HepG2 (cell line): ENCODE measurements around the gene HSPB6. TPM values are rescaled to one million over a fixed set of nuclear protein-coding genes. Genes with fewer than 3 reads are reported as not detected.

ENCODE experiments used
- AGO1 ChIP-seq: fragments of 200-400 bp; formaldehyde crosslinking; IDR thresholded peaks from 2 replicates; pipeline ENCODE4 v1.6.1; 2017; ENCODE audit warnings: mild to moderate bottlenecking, low read depth, low read length, moderate library complexity; ENCODE audit not compliant: poor library complexity, severe bottlenecking
- ETV5 ChIP-seq: IDR thresholded peaks from 2 replicates; pipeline ENCODE4 v1.6.1; 2018; ENCODE audit warnings: missing biosample characterization, missing genetic modification reagents, inconsistent platforms, borderline replicate concordance
- NFATC3 ChIP-seq: sonication (generic); formaldehyde crosslinking; IDR thresholded peaks from 2 replicates; pipeline ENCODE4 v1.5.1; 2020; ENCODE audit warnings: mild to moderate bottlenecking, missing genetic modification reagents
- NPAS2 ChIP-seq: sonication (generic); formaldehyde crosslinking; IDR thresholded peaks from 2 replicates; pipeline ENCODE4 v1.8.0; 2022; ENCODE audit warnings: mild to moderate bottlenecking, missing genetic modification reagents, borderline replicate concordance
- NR1H2 ChIP-seq: sonication (generic); formaldehyde crosslinking; IDR thresholded peaks from 2 replicates; pipeline ENCODE4 v1.8.1; 2022; ENCODE audit warnings: low read depth, missing genetic modification reagents, borderline replicate concordance
- PCBP1 ChIP-seq: fragments of 200-400 bp; formaldehyde crosslinking; IDR thresholded peaks from 2 replicates; pipeline ENCODE4 v1.6.1; 2017; ENCODE audit warnings: mild to moderate bottlenecking, low read depth, low read length, borderline replicate concordance
- TBL1XR1 ChIP-seq: fragments of 150-350 bp; IDR thresholded peaks from 2 replicates; pipeline ENCODE4 v1.6.1; 2014; ENCODE audit warnings: borderline replicate concordance, low read length; ENCODE audit not compliant: partially characterized antibody
- TEAD2 ChIP-seq: sonication (generic); formaldehyde crosslinking; IDR thresholded peaks from 2 replicates; pipeline ENCODE4 v1.9.0; 2021; ENCODE audit warnings: missing genetic modification reagents
- TEAD3 ChIP-seq: optimal IDR thresholded peaks from 2 replicates; pipeline ENCODE3; 2016; ENCODE audit warnings: borderline replicate concordance
- ZBTB3 ChIP-seq: sonication (generic); formaldehyde crosslinking; IDR thresholded peaks from 2 replicates; pipeline ENCODE4 v1.4.0; 2020; ENCODE audit warnings: low read depth, mild to moderate bottlenecking, moderate library complexity, missing genetic modification reagents, borderline replicate concordance
- ZNF34 ChIP-seq: sonication (generic); formaldehyde crosslinking; IDR thresholded peaks from 2 replicates; pipeline ENCODE4 v1.4.0; 2020; ENCODE audit warnings: mild to moderate bottlenecking, missing genetic modification reagents, borderline replicate concordance
- ZZZ3 ChIP-seq: sonication (generic); formaldehyde crosslinking; IDR thresholded peaks from 2 replicates; pipeline ENCODE4 v1.4.0; 2020; ENCODE audit warnings: missing genetic modification reagents, mild to moderate bottlenecking, borderline replicate concordance
- polyA plus RNA-seq, 8 experiments: library from polyadenylated mRNA; depleted of rRNA in 3 of 8; stranded (reverse) in 7 of 8; unstranded in 1 of 8; fragments of >200 nt; fragmentation: Illumina TruSeq in 4 of 8; extraction: Trizol in 4 of 8; gene quantifications; 2 replicates each; pipeline versions ENCODE4 v1.2.1 to v1.2.3, GENCODE V29; 2011 to 2016; ENCODE audit warnings: low read depth in 4 of 8, missing spikeins in 1 of 8, mixed read lengths in 1 of 8; ENCODE audit not compliant: insufficient read depth in 1 of 8
- total RNA-seq, 5 experiments: library from RNA; depleted of rRNA; stranded (reverse); fragments of >200 nt; fragmentation: Illumina TruSeq; extraction: Trizol; gene quantifications; 2 replicates each; pipeline ENCODE4 v1.2.3, GENCODE V29; 2016; ENCODE audit warnings: low read depth in 1 of 5
- TF ChIP-seq, protein P1 (sequence below): sonication (generic); formaldehyde crosslinking; IDR thresholded peaks from 2 replicates; pipeline ENCODE4 v1.4.0; 2020; ENCODE audit warnings: missing genetic modification reagents
- TF ChIP-seq, protein P2 (sequence below): IDR thresholded peaks from 2 replicates; pipeline ENCODE4 v1.6.1; 2018; ENCODE audit warnings: missing genetic modification reagents, mild to moderate bottlenecking, missing compliant biosample characterization
- TF ChIP-seq, protein P3 (sequence below): sonication (generic); formaldehyde crosslinking; IDR thresholded peaks from 2 replicates; pipeline ENCODE4 v1.4.0; 2020; ENCODE audit warnings: mild to moderate bottlenecking, missing genetic modification reagents, borderline replicate concordance
- TF ChIP-seq, protein P4 (sequence below): sonication (generic); formaldehyde crosslinking; IDR thresholded peaks from 2 replicates; pipeline ENCODE4 v1.5.0; 2020; ENCODE audit warnings: missing genetic modification reagents

Gene HSPB6
- total and polyA plus RNA-seq, 2 of the 13 experiments (the other 11 are each of a cell fraction or from before 2014, with no cell fraction given): 0.18 TPM; not detected in 1

DNA sequence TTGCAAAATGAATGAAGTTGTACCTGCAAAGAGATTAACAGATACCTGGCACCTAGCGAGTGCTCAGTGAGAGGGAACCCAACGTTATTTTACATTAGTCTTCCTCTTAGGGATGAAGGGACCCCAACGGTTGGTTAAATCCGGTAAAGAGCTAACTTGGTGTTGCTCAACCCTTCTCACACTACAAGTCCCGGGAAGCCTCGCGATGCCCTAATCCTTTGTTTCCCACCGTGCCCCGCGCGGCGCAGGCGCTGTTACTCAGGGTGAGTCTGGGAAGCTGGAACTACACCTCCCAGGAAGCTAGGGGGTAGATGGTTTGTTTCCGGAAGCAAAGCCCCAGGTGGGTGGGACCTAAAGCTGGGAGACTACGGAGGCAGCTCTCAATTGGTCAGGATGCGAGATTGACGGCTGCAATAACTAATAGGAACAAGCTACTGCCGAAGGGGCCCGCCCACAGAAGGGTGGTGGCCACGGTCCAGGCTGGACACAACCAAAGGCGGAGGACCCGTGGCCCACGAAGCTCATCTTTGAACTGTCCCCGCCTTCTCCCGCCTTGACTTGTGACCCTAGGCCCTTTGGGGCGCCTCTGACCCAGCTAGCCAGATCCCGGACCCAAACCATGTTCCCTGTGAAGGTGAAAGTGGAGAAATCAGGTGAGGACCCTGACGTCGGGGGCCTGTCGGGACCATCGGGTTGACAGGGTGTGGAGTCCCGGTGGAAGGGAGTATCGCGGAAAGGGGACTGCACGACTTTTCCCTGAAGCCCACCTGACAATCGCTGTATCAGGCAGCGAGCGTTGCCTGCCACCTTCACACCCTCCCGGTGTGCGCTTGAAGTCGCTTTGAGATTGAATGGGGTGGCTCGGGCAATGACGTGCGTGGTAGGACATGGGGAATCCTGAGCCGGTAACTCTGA lies 8.5 kb downstream of the HSPB6 start, which contains the start of gene LIN37 (continued):
- TF ChIP-seq, protein P1, sequence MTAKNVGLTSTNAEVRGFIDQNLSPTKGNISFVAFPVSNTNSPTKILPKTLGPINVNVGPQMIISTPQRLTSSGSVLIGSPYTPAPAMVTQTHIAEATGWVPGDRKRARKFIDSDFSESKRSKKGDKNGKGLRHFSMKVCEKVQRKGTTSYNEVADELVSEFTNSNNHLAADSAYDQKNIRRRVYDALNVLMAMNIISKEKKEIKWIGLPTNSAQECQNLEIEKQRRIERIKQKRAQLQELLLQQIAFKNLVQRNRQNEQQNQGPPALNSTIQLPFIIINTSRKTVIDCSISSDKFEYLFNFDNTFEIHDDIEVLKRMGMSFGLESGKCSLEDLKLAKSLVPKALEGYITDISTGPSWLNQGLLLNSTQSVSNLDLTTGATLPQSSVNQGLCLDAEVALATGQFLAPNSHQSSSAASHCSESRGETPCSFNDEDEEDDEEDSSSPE: peak; percentile 56; the same call in 1 of the 2 replicates
- TF ChIP-seq ZZZ3 (CRISPR knock-in tag): peak; percentile 73; the same call in 1 of the 2 replicates
- no peak for TF ChIP-seq ZBTB3 (CRISPR knock-in tag)
- no peak for TF ChIP-seq AGO1
- no peak for TF ChIP-seq TEAD2 (CRISPR knock-in tag)
- TF ChIP-seq TEAD3 (CRISPR knock-in tag): no peak
- TF ChIP-seq, protein P2, sequence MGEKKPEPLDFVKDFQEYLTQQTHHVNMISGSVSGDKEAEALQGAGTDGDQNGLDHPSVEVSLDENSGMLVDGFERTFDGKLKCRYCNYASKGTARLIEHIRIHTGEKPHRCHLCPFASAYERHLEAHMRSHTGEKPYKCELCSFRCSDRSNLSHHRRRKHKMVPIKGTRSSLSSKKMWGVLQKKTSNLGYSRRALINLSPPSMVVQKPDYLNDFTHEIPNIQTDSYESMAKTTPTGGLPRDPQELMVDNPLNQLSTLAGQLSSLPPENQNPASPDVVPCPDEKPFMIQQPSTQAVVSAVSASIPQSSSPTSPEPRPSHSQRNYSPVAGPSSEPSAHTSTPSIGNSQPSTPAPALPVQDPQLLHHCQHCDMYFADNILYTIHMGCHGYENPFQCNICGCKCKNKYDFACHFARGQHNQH: no peak
- TF ChIP-seq, protein P3, sequence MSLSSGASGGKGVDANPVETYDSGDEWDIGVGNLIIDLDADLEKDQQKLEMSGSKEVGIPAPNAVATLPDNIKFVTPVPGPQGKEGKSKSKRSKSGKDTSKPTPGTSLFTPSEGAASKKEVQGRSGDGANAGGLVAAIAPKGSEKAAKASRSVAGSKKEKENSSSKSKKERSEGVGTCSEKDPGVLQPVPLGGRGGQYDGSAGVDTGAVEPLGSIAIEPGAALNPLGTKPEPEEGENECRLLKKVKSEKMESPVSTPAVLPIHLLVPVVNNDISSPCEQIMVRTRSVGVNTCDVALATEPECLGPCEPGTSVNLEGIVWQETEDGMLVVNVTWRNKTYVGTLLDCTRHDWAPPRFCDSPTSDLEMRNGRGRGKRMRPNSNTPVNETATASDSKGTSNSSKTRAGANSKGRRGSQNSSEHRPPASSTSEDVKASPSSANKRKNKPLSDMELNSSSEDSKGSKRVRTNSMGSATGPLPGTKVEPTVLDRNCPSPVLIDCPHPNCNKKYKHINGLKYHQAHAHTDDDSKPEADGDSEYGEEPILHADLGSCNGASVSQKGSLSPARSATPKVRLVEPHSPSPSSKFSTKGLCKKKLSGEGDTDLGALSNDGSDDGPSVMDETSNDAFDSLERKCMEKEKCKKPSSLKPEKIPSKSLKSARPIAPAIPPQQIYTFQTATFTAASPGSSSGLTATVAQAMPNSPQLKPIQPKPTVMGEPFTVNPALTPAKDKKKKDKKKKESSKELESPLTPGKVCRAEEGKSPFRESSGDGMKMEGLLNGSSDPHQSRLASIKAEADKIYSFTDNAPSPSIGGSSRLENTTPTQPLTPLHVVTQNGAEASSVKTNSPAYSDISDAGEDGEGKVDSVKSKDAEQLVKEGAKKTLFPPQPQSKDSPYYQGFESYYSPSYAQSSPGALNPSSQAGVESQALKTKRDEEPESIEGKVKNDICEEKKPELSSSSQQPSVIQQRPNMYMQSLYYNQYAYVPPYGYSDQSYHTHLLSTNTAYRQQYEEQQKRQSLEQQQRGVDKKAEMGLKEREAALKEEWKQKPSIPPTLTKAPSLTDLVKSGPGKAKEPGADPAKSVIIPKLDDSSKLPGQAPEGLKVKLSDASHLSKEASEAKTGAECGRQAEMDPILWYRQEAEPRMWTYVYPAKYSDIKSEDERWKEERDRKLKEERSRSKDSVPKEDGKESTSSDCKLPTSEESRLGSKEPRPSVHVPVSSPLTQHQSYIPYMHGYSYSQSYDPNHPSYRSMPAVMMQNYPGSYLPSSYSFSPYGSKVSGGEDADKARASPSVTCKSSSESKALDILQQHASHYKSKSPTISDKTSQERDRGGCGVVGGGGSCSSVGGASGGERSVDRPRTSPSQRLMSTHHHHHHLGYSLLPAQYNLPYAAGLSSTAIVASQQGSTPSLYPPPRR (CRISPR knock-in tag): peak; percentile 42; the same call in 1 of the 2 replicates
- TF ChIP-seq ETV5: peak; percentile 71; the same call in 1 of the 2 replicates
- no peak for TF ChIP-seq NPAS2 (CRISPR knock-in tag)
- TF ChIP-seq PCBP1: no peak
- no peak for TF ChIP-seq TBL1XR1
- no peak for TF ChIP-seq NR1H2 (CRISPR knock-in tag)
- TF ChIP-seq, protein P4, sequence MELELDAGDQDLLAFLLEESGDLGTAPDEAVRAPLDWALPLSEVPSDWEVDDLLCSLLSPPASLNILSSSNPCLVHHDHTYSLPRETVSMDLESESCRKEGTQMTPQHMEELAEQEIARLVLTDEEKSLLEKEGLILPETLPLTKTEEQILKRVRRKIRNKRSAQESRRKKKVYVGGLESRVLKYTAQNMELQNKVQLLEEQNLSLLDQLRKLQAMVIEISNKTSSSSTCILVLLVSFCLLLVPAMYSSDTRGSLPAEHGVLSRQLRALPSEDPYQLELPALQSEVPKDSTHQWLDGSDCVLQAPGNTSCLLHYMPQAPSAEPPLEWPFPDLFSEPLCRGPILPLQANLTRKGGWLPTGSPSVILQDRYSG (CRISPR knock-in tag): no peak
- no peak for TF ChIP-seq ZNF34 (CRISPR knock-in tag)
- TF ChIP-seq NFATC3 (CRISPR knock-in tag): no peak
